AG04450 (cell line): Measurements from ENCODE around the gene SSR3. TPM values are rescaled to one million over a fixed set of nuclear protein-coding genes. Genes with fewer than 3 reads are reported as not detected.

Experiments used
- CTCF ChIA-PET: fragments of 300-600, 350-600 bp; formaldehyde crosslinking; extraction: SDS; loops from one replicate; lab custom pipeline; 2022; ENCODE audit warnings: antibody characterized with exemption, inconsistent platforms; lab: Charles Lee
- POLR2A ChIA-PET: fragments of 350-600 bp; formaldehyde crosslinking; extraction: SDS; loops from one replicate; lab custom pipeline; 2021; ENCODE audit warnings: antibody characterized with exemption, inconsistent platforms; lab: Yijun Ruan, JAX
- DNase-seq: peaks from one replicate; pipeline ENCODE4 v3.0.0-alpha.2; 2011; ENCODE audit warnings: low read depth, low spot score
- H3K27ac ChIP-seq: one replicate; pipeline ENCODE4 v1.5.1; 2012; ENCODE audit warnings: low read depth, low read length, control low read depth
- H3K27me3 ChIP-seq: one replicate; pipeline ENCODE4 v1.6.0; 2012; ENCODE audit warnings: low read length; ENCODE audit not compliant: control insufficient read depth, insufficient read depth
- H3K4me3 ChIP-seq: 2 replicates; pipeline ENCODE4 v1.5.1; 2011; ENCODE audit warnings: mild to moderate bottlenecking, low read depth, low read length, control low read depth
- H3K9me3 ChIP-seq: 2 replicates; pipeline ENCODE4 v1.5.1; 2012; ENCODE audit warnings: low read length; ENCODE audit not compliant: control insufficient read depth, insufficient read depth
- CTCF ChIP-seq: IDR thresholded peaks from 2 replicates; pipeline ENCODE4 v1.5.1; 2011; ENCODE audit warnings: low read depth, low read length, control low read depth, inconsistent platforms
- polyA minus RNA-seq: library from RNA; depleted of rRNA, polyadenylated mRNA; stranded (reverse); fragments of >200 nt; gene quantifications from 2 replicates; pipeline ENCODE4 v1.2.3, GENCODE V29; 2011; rRNA and poly(A)+ RNA removed
- polyA plus RNA-seq: library from polyadenylated mRNA; depleted of rRNA; stranded (reverse); fragments of >200 nt; gene quantifications from 2 replicates; pipeline ENCODE4 v1.2.3, GENCODE V29; 2011; rRNA removed

SSR3 gene
- polyA plus RNA-seq (293 and 328 TPM in 2 replicates), polyA minus RNA-seq (381 and 413 TPM in 2 replicates)

GRCh38 chr3:156554842-156555687 lies at the start of gene SSR3:
Gene SSR3 (minus strand): TSS chr3:156555117. CDS start chr3:156555089, 28 bp downstream.
- peak within 1 kb of the TSS; percentile 90 for H3K4me3 ChIP-seq
- TF ChIP-seq CTCF, result peak; percentile 23; the same call in 1 of the 2 replicates
- H3K9me3 ChIP-seq, result peaks cover 3% of the 10 kb centered on the region; the same call in 1 of the 2 replicates
- H3K27me3 ChIP-seq, result no peaks in the 10 kb centered on the region
- DNase-seq, result peak; percentile 99
- peak within 1 kb of the TSS; percentile 92 for H3K27ac ChIP-seq
- ChIA-PET POLR2A (interaction anchor here (0.7 to 4.5 kb wide), 13 partner anchors 9 to 605 kb away, joined by 3 to 26 read pairs (median 5); partner anchors contain the start of genes CCNL1 and TIPARP), CTCF (interaction anchor here (0.7 to 6.5 kb wide), 12 partner anchors 13 to 582 kb away, joined by 3 to 42 read pairs (median 4); no protein-coding TSS in a partner anchor)

- DNase-seq, result no peak
- no peak for TF ChIP-seq CTCF
- no peak overlapping the region for H3K4me3 ChIP-seq
- ChIA-PET POLR2A (no interaction called here), CTCF (no interaction called here)
- H3K27me3 ChIP-seq, result no peaks in the 10 kb centered on the region
- no peaks in the 10 kb centered on the region for H3K9me3 ChIP-seq
- no peak overlapping the region for H3K27ac ChIP-seq
Measured at GRCh38 chr3:156604064-156604641, 49.2 kb upstream of the SSR3 start.

- DNase-seq, result no peak
- no peak overlapping the region for H3K27ac ChIP-seq
- H3K4me3 ChIP-seq, result no peak overlapping the region
- H3K9me3 ChIP-seq, result no peaks in the 10 kb centered on the region
- CTCF ChIA-PET, result no interaction called here
- POLR2A ChIA-PET, result no interaction called here
- no peak for TF ChIP-seq CTCF
- H3K27me3 ChIP-seq, result no peaks in the 10 kb centered on the region
Measured at GRCh38 chr3:156603379-156604017, 48.6 kb upstream of the SSR3 start.

GRCh38 chr3:156602424-156602823 lies 47.5 kb upstream of the SSR3 start:
- no peaks in the 10 kb centered on the region for H3K27me3 ChIP-seq
- ChIA-PET POLR2A (no interaction called here), CTCF (interaction anchor here (0.6 kb wide), 1 partner anchor 14 kb away, joined by 3 read pairs; no protein-coding TSS in a partner anchor)
- H3K9me3 ChIP-seq, result no peaks in the 10 kb centered on the region
- no peak for DNase-seq
- no peak overlapping the region for H3K4me3 ChIP-seq
- no peak overlapping the region for H3K27ac ChIP-seq
- TF ChIP-seq CTCF, result no peak
